T-helper 2 cell treated with Interferon-gamma antibody and Interleukin-4, amounts not matched to agents 100 ng/mL and 5 ng/mL, for 36 hours (primary cell): ENCODE measurements around the gene GPC1. TPM values are rescaled to one million over a fixed set of nuclear protein-coding genes. Genes with fewer than 3 reads are reported as not detected.

Experiments
- intact Hi-C: fragments of 100-400 bp; cut with micrococcal nuclease; formaldehyde crosslinking; loops from one replicate; pipeline ENCODE4 v1.15.1; 2023
- total RNA-seq: library from RNA; stranded (reverse); gene quantifications from 2 replicates; pipeline ENCODE4 v1.2.3, GENCODE V29; 2022

Gene GPC1
- total RNA-seq, 1 donor from 2014 or later = 7.6 TPM

- intact Hi-C loops = no loop called here
Measured at GRCh38 chr2:240453461-240454105, 18.1 kb downstream of the GPC1 start.

GRCh38 chr2:240454106-240454901 lies 18.8 kb downstream of the GPC1 start:
- intact Hi-C loops = no loop called here

GRCh38 chr2:240455272-240455646 lies 19.8 kb downstream of the GPC1 start:
- intact Hi-C loops = no loop called here

GRCh38 chr2:240455647-240456446 lies 20.4 kb downstream of the GPC1 start:
- intact Hi-C loops = no loop called here

DNA sequence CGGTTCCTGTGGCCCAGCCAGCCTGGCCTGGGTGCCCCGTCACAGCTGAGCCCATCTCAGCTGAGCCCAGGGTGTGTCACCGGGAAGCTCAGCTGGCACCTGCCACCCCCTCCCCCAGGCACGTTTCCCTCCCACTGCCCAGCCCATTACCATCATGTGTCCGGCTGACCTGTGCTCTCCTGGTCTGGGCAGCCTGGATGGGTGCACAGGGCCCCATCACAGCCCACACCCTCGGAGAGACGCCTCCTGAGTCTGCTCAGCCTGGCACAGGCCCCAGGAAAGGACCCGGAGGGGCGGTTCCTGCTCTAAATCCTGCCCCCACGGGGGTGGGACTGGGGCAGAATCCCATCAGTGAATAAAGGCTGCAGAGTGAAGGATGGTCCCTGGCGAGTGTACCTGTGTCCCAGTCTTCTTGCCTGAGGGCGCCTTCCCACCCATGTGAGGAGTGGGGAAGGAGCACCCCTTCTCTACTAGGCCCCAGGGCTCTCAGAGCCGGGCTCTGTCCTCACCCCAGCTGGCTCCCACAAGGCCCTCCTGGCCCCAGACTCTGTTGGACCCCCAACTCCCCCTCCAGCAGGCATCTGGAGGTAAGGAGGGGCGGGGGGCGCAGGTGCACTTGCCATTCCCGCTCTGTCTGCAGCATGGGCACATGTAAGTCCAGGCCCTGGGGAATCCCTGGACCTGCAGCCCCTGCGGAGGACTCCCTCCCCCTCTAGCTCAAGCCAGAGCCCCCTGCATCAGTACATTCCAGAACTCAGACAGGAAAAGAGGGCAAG lies 21.2 kb downstream of the GPC1 start:
- intact Hi-C loops = no loop called here

DNA sequence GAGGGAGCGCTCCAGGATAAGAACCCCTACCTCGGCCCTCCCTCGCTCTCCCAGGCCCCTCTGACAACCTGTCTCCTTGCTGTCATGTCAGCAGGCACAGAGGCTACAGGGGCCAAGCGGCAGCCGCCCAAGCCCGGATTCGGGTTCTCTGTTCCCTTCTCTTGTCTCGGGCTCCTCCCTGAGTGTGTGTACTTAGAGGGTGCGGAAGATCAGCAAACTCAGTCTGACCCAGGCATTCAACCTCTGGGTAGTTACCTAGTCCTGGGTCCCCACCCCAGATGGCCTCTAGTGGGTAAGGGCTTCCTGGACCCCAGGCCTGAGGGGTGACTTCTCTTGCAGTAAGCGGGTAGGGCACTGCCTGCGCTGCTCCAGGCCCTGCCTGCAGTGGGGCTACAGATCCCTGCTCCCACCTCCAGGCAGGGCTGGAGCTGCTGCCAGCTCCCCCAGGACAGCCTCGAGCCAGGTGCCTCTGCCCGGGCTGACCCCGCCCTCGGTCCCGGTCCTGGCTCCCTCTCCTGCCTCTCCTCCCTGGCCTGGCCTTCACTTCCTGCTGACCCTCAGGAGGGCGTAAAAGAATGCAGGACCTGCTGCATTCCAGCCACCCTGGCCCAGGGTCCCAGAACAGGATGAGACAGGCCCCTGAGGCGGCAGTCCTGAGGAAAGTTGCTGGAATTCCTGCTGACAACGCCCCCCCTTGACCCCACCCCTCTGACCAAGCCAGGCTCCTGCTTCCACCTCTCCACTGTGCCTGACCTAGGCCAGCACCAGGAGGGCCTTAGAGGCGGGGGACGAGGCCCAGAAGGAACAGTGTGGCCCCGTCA lies 22.0 kb downstream of the GPC1 start:
- intact Hi-C loops = no loop called here

GRCh38 chr2:240458044-240458899 lies 22.8 kb downstream of the GPC1 start:
- intact Hi-C loops = no loop called here

- intact Hi-C loops = no loop called here
Measured at GRCh38 chr2:240458900-240459391, 23.5 kb downstream of the GPC1 start.

DNA sequence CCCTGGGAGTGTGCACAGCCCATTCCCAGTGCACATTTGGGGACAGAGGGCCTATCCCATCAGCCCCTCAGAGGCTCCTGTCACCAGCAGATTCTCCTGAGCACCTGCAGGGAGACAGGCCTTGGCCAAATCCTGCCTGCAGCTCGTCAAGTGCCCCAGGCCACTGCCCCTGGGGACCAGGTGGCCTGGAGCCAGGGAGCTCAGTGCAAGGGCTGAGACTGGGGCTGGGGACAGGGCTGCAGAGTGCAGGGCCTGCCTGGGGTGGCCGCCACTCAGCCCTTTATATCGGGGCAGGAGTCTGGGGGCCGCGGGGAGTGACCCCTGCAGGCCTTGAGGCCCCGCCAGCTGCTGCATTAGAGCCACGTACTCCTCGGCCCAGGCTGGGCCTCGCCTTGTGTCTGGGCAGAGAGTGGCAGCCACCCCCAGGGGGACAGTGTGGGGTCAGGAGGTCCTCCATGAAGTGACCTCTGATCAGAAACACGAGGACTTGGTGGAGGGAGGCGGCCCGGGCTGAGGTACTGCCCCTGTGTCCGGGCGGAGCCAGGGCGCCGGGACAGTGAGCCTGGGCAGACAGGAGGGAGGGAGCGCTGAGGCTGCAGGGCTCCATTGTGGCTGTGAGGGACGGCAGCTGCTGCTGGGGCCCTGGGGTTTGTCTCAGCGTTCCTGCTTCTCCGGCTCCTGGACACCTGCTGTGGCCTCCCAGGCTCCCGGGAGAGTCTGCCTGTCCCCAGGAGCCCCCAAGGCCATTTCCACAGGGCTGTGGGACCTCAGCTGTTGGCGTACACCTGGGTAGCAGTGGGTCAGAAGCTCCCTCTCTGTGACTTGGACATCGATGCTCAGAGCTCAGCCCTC lies 24.2 kb downstream of the GPC1 start:
- intact Hi-C loops = no loop called here

GRCh38 chr2:240460253-240460711 lies 24.8 kb downstream of the GPC1 start:
- intact Hi-C loops = no loop called here

GRCh38 chr2:240460781-240461431 lies 25.4 kb downstream of the GPC1 start:
- intact Hi-C loops = no loop called here

DNA sequence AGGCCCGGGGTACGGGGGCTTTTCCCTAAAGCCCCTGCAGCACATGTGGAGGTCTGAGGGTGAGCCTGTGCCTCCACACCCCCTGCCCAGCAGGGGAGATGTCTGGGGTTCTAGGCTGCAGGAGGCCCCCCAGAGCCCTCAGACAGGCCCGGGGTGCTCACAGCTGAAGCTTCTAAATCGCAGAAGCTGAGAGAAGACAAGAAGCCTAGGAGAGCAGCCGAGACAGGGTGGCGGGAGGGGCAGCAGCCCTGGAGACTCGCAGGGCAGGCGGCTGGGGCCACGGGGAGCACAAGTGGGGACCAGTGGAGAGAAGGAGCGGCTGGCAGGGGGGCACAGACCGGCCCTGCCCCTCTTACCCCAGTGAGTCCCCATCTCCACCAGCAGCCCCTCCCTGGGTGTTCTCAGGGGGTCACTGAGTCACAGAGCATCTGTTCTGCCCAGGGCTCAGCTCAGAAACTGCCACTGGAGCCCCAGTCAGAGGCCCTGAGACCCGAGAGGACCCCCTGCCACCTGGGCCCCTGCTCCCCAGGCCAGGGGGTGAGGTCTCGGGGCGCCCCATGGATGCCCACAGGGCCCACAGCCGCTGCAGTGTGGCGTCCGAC lies 26.1 kb downstream of the GPC1 start:
- intact Hi-C loops = no loop called here

- intact Hi-C loops = no loop called here
Measured at GRCh38 chr2:240462073-240462706, 26.7 kb downstream of the GPC1 start.

GRCh38 chr2:240462707-240463273 lies 27.3 kb downstream of the GPC1 start:
- intact Hi-C loops = no loop called here

DNA sequence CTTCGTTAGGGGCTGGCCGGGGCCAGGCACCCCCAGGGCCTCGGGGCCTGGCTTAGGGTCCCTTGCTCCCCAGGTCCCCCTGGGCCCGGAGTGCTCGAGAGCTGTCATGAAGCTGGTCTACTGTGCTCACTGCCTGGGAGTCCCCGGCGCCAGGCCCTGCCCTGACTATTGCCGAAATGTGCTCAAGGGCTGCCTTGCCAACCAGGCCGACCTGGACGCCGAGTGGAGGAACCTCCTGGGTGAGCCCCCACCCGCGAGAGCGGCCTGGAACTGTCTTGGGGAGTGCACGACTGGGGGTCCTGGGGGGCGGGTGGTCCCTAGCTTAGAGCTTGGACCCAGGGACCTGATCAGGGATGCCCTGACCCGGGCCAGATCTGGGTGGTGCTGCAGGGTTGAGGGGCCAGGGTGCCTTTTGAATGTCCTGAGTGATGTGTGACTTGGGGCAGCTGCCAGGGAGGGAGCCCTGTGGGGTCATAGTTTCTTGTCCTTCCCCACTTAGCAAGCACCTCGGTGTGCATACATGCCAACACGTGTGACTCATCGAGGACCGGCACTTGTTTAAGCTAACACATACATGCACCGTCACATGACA lies 27.9 kb downstream of the GPC1 start:
- intact Hi-C loops = no loop called here

GRCh38 chr2:240463866-240464481 lies 28.5 kb downstream of the GPC1 start:
- intact Hi-C loops = no loop called here
